K562 (cell line): ENCODE results near the gene ARHGAP35. TPM values are rescaled to one million over a fixed set of nuclear protein-coding genes. Genes with fewer than 3 reads are reported as not detected.
"Not testable (repeated sequence)": the region's sequence is repeated elsewhere in the genome, so short reads cannot be mapped to it uniquely, and the experiment has no call there.

Source experiments
- ATAC-seq: fragments of 200-7000 bp; cut with Tn5 transposase; 3 replicates; pipeline ENCODE4 v1.9.1; 2020; ENCODE audit warnings: moderate library complexity
- BruUV-seq: library from RNA; stranded (reverse); fragments of 400-500 nt; replicated peaks from 2 replicates; lab custom pipeline; 2021; lab: Mats Ljungman, UMichigan
- CTCF ChIA-PET: fragments of 300-600 bp; formaldehyde crosslinking; extraction: SDS; loops from one replicate; lab custom pipeline; 2021; ENCODE audit warnings: low intra/inter-chr PET ratio; lab: Yijun Ruan, JAX
- POLR2A ChIA-PET: fragments of 300-600, 350-650 bp; sonication (Branson Sonifier 250); formaldehyde crosslinking; extraction: SDS; loops from one replicate; lab custom pipeline; 2021; ENCODE audit warnings: antibody characterized with exemption, inconsistent platforms; lab: Yijun Ruan, JAX
- DNase-seq, 4 experiments: peaks; one replicate each; pipeline versions ENCODE4 v3.0.0 to v3.0.0-alpha.2; 2011 to 2018; ENCODE audit warnings: low spot score in 3 of 4, mixed read lengths in 3 of 4; ENCODE audit errors: extremely low read depth in 1 of 4
- FAIRE-seq: peaks from 2 replicates; lab custom pipeline; 2011; peaks lifted over from hg19 to GRCh38; lab: Jason Lieb, UNC
- H2AFZ ChIP-seq: 2 replicates; pipeline ENCODE4 v1.6.0; 2011; ENCODE audit warnings: low read depth, low read length, control low read depth, inconsistent platforms
- H3K27ac ChIP-seq: fragments of 200-600 bp; 3 replicates; pipeline ENCODE4 v1.8.0; 2011; ENCODE audit warnings: low read depth, mild to moderate bottlenecking, control low read depth, inconsistent platforms, low read length, moderate library complexity, mixed read lengths; ENCODE audit errors: extremely low read depth
- H3K27me3 ChIP-seq, 2 experiments: fragments of 300-600 bp in 1 of 2; 2 replicates in 1 of 2; 3 replicates in 1 of 2; pipeline versions ENCODE4 v1.6.0 to v1.8.0; 2011; ENCODE audit warnings: inconsistent platforms in 2 of 2, low read length in 2 of 2, mild to moderate bottlenecking in 1 of 2, mixed read lengths in 1 of 2, moderate library complexity in 1 of 2; ENCODE audit not compliant: control insufficient read depth in 2 of 2, insufficient read depth in 2 of 2
- H3K36me3 ChIP-seq: fragments of 300-600 bp; 3 replicates; pipeline ENCODE4 v1.8.0; 2011; ENCODE audit warnings: mild to moderate bottlenecking, low read length, inconsistent platforms; ENCODE audit not compliant: control insufficient read depth, insufficient read depth
- H3K4me1 ChIP-seq, 2 experiments: fragments of 200-600 bp in 1 of 2; replicated peaks in 1 of 2; 2 replicates in 1 of 2; 3 replicates in 1 of 2; pipeline versions ENCODE4 v1.5.1 to v1.8.0; 2011; ENCODE audit warnings: inconsistent platforms in 2 of 2, low read length in 2 of 2, mild to moderate bottlenecking in 1 of 2, mixed read lengths in 1 of 2, moderate library complexity in 1 of 2; ENCODE audit not compliant: control insufficient read depth in 2 of 2, insufficient read depth in 2 of 2
- H3K4me2 ChIP-seq: 2 replicates; pipeline ENCODE4 v1.6.1; 2011; ENCODE audit warnings: low read length, control low read depth, inconsistent platforms, mixed read lengths; ENCODE audit not compliant: insufficient read depth
- H3K4me3 ChIP-seq: fragments of 200-600 bp; sonication (generic), shearing (Covaris generic); 2 replicates; pipeline ENCODE4 v1.5.1; 2016; ENCODE audit warnings: control low read depth, inconsistent platforms
- H3K79me2 ChIP-seq: fragments of 200-600 bp; 3 replicates; pipeline ENCODE4 v1.8.0; 2011; ENCODE audit warnings: low read length, inconsistent platforms; ENCODE audit not compliant: control insufficient read depth, insufficient read depth
- H3K9ac ChIP-seq, 2 experiments: 2 replicates each; pipeline versions ENCODE4 v1.6.0 to v1.6.1; 2011; ENCODE audit warnings: low read depth in 2 of 2, low read length in 2 of 2, control low read depth in 1 of 2, inconsistent platforms in 1 of 2, mild to moderate bottlenecking in 1 of 2, mixed read lengths in 1 of 2; ENCODE audit not compliant: insufficient read depth in 1 of 2
- H3K9me1 ChIP-seq: one replicate; pipeline ENCODE4 v1.6.0; 2011; ENCODE audit warnings: inconsistent platforms, mild to moderate bottlenecking, low read length, moderate library complexity; ENCODE audit not compliant: control insufficient read depth, insufficient read depth
- H3K9me3 ChIP-seq: replicated peaks from 2 replicates; pipeline ENCODE4 v1.5.1; 2011; ENCODE audit warnings: low read depth, low read length, inconsistent platforms; ENCODE audit not compliant: control insufficient read depth, insufficient read depth
- H4K20me1 ChIP-seq: replicated peaks from 2 replicates; pipeline ENCODE4 v1.6.1; 2011; ENCODE audit warnings: low read length, inconsistent platforms, mixed read lengths; ENCODE audit not compliant: control insufficient read depth, insufficient read depth
- HES1 ChIP-seq: fragments of 450-650 bp; IDR thresholded peaks from 2 replicates; pipeline ENCODE4 v1.6.1; 2016; ENCODE audit warnings: low read depth, mild to moderate bottlenecking, moderate library complexity
- JUN ChIP-seq, 2 experiments: sonication (generic) in 1 of 2; formaldehyde crosslinking in 1 of 2; IDR thresholded peaks; 2 replicates each; pipeline versions ENCODE4 v1.6.1 to v1.8.0; 2012 to 2022; ENCODE audit warnings: borderline replicate concordance in 2 of 2, mild to moderate bottlenecking in 2 of 2, improper control_type of control experiment in 1 of 2, low read depth in 1 of 2, low read length in 1 of 2, missing genetic modification reagents in 1 of 2
- KLF16 ChIP-seq: IDR thresholded peaks from 2 replicates; pipeline ENCODE4 v1.6.1; 2016; ENCODE audit warnings: antibody characterized with exemption
- NR2C2 ChIP-seq, 2 experiments: fragments of 200-800 bp in 1 of 2; sonication (Bioruptor generic) in 1 of 2; sonication (generic) in 1 of 2; formaldehyde crosslinking in 1 of 2; IDR thresholded peaks; 2 replicates each; pipeline versions ENCODE4 v1.6.1 to v1.8.0; 2016 to 2022; ENCODE audit warnings: mild to moderate bottlenecking in 1 of 2, missing compliant biosample characterization in 1 of 2, missing genetic modification characterization in 1 of 2, missing genetic modification reagents in 1 of 2
- POLR2AphosphoS2 ChIP-seq: IDR thresholded peaks from 2 replicates; pipeline ENCODE4 v1.6.1; 2012; ENCODE audit warnings: low read length, improper control_type of control experiment
- SNRNP70 ChIP-seq: fragments of 200-400 bp; formaldehyde crosslinking; optimal IDR thresholded peaks from 2 replicates; pipeline ENCODE3; 2017; ENCODE audit warnings: low read depth, low read length
- ZNF778 ChIP-seq: fragments of 450-650 bp; formaldehyde crosslinking; IDR thresholded peaks from 2 replicates; pipeline ENCODE4 v1.4.0; 2020; ENCODE audit warnings: mild to moderate bottlenecking, moderate library complexity
- WGBS: fragments of 100-300 bp; shearing (Covaris generic); methylation state at CpG from one replicate; pipeline ENCODE4 v1.1.6; 2016; ENCODE audit warnings: low coverage, mixed read lengths; ENCODE audit not compliant: insufficient coverage; ENCODE audit errors: missing lambda C conversion rate; 5-methylcytosine and 5-hydroxymethylcytosine counted together
- in situ Hi-C: fragments of 300-500 bp; cut with MboI; formaldehyde crosslinking; loops from 4 replicates; pipeline ENCODE4 v1.15.0; 2018; ENCODE audit warnings: inconsistent platforms, mixed read lengths
- intact Hi-C: fragments of 100-400 bp; cut with micrococcal nuclease; formaldehyde crosslinking; loops from 2 replicates; pipeline ENCODE4 v1.14.2; 2022
- polyA plus RNA-seq, 8 experiments: library from polyadenylated mRNA; depleted of rRNA in 4 of 8; stranded (reverse) in 5 of 8; unstranded in 3 of 8; fragments of >200 nt; fragmentation: Nextera tagmentation in 2 of 8; fragmentation: Illumina TruSeq in 1 of 8; extraction: Ambion mirVana in 2 of 8; extraction: Trizol in 1 of 8; gene quantifications; 2 replicates each; pipeline versions ENCODE4 v1.2.1 to v1.2.3, GENCODE V29; 2011 to 2014; ENCODE audit warnings: inconsistent platforms in 1 of 8, missing spikeins in 1 of 8
- total RNA-seq, 7 experiments: library from RNA; depleted of rRNA in 6 of 7; stranded (reverse); fragments of >200 nt in 6 of 7; fragmentation: Illumina TruSeq in 2 of 7; extraction: Trizol in 2 of 7; gene quantifications; 2 replicates each; pipeline versions ENCODE4 v1.2.1 to v1.2.3, GENCODE V29; 2011 to 2021; ENCODE audit warnings: low replicate concordance in 1 of 7
- TF ChIP-seq, protein P1 (sequence below): IDR thresholded peaks from 3 replicates; pipeline ENCODE4 v1.6.1; 2011; ENCODE audit warnings: borderline replicate concordance, mild to moderate bottlenecking; ENCODE audit not compliant: insufficient read length, insufficient read depth
- TF ChIP-seq, protein P2 (sequence below): fragments of 450-650 bp; IDR thresholded peaks from 2 replicates; pipeline ENCODE4 v1.7.1; 2018; ENCODE audit warnings: mild to moderate bottlenecking, low read depth; ENCODE audit not compliant: partially characterized antibody

The ARHGAP35 gene
- total and polyA plus RNA-seq, 9 of the 15 experiments (the other 6 are each of a cell fraction or from before 2014, with no cell fraction given) = 0.27 to 26.4 (median 10.2) TPM

- WGBS = 77% methylated on average over 4 of the region's 4 CpGs
These were observed 22.0 kb downstream of the ARHGAP35 start for GRCh38 chr19:46882751-46883150.

GRCh38 chr19:46885411-46885810 lies 24.6 kb downstream of the ARHGAP35 start:
- Histone ChIP-seq H3K9me1 (no peaks in the 10 kb centered on the region), H3K4me3 (no peak overlapping the region), H3K27me3 (no peaks in the 10 kb centered on the region), H3K4me1 (peaks cover 0 to 5% of the 10 kb centered on the region in 2 experiments; a peak in 2 of 5 replicates), H3K9me3 (no peaks in the 10 kb centered on the region), H3K36me3 (no peaks in the 10 kb centered on the region; the same call in 2 of the 3 replicates), H3K27ac (no peak overlapping the region), H2AFZ (no peak overlapping the region), H3K79me2 (peaks cover 34% of the 10 kb centered on the region), H4K20me1 (no peaks in the 10 kb centered on the region), H3K9ac (no peak overlapping the region), H3K4me2 (no peak overlapping the region)
- FAIRE-seq = no peak
- intact Hi-C loops (no loop called here), in situ Hi-C loops (no loop called here)
- BruUV-seq = no TSS peak
- DNase-seq = no peak
- POLR2A ChIA-PET = interaction anchor here (0.9 to 2.3 kb wide), 4 partner anchors 11 to 18 kb away, joined by 3 to 8 read pairs (median 4); no protein-coding TSS in a partner anchor
- 73% methylated on average over 2 of the region's 2 CpGs for WGBS
- CTCF ChIA-PET = interaction anchor here (0.6 to 0.7 kb wide), 2 partner anchors 14 to 534 kb away, joined by 3 read pairs; partner anchors contain the start of gene MEIS3
- ATAC-seq = no peak
- no peak for TF ChIP-seq POLR2AphosphoS2
- TF ChIP-seq NR2C2 (CRISPR knock-in tag; IDR thresholded peaks at IDR 0.05) = no peak
- no peak for TF ChIP-seq NR2C2 (tag; IDR thresholded peaks at IDR 0.05)
- TF ChIP-seq HES1 = no peak
- TF ChIP-seq KLF16 = no peak
- TF ChIP-seq, protein P1, sequence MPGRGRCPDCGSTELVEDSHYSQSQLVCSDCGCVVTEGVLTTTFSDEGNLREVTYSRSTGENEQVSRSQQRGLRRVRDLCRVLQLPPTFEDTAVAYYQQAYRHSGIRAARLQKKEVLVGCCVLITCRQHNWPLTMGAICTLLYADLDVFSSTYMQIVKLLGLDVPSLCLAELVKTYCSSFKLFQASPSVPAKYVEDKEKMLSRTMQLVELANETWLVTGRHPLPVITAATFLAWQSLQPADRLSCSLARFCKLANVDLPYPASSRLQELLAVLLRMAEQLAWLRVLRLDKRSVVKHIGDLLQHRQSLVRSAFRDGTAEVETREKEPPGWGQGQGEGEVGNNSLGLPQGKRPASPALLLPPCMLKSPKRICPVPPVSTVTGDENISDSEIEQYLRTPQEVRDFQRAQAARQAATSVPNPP = no peak
- TF ChIP-seq SNRNP70 = no peak
- no peak for TF ChIP-seq ZNF778 (CRISPR knock-in tag)
- TF ChIP-seq JUN (IDR thresholded peaks at IDR 0.05; ENCODE audit: borderline replicate concordance, low read depth, low read length) = no peak
- no peak for TF ChIP-seq JUN (CRISPR knock-in tag; IDR thresholded peaks at IDR 0.05; ENCODE audit: borderline replicate concordance)
- TF ChIP-seq, protein P2, sequence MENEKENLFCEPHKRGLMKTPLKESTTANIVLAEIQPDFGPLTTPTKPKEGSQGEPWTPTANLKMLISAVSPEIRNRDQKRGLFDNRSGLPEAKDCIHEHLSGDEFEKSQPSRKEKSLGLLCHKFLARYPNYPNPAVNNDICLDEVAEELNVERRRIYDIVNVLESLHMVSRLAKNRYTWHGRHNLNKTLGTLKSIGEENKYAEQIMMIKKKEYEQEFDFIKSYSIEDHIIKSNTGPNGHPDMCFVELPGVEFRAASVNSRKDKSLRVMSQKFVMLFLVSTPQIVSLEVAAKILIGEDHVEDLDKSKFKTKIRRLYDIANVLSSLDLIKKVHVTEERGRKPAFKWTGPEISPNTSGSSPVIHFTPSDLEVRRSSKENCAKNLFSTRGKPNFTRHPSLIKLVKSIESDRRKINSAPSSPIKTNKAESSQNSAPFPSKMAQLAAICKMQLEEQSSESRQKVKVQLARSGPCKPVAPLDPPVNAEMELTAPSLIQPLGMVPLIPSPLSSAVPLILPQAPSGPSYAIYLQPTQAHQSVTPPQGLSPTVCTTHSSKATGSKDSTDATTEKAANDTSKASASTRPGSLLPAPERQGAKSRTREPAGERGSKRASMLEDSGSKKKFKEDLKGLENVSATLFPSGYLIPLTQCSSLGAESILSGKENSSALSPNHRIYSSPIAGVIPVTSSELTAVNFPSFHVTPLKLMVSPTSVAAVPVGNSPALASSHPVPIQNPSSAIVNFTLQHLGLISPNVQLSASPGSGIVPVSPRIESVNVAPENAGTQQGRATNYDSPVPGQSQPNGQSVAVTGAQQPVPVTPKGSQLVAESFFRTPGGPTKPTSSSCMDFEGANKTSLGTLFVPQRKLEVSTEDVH = no peak

More at GRCh38 chr19:46882751-46883150, 22.0 kb downstream of the ARHGAP35 start:
- FAIRE-seq, H3K27ac ChIP-seq, DNase-seq, H3K4me1 ChIP-seq, H3K4me3 ChIP-seq, intact Hi-C loops, in situ Hi-C loops, H3K9me1 ChIP-seq, H4K20me1 ChIP-seq, H3K27me3 ChIP-seq, H3K9ac ChIP-seq, CTCF ChIA-PET, H3K36me3 ChIP-seq, H3K4me2 ChIP-seq, BruUV-seq, H3K9me3 ChIP-seq, ATAC-seq, H2AFZ ChIP-seq: not testable (repeated sequence)
- POLR2A ChIA-PET = interaction anchor here (0.5 to 1.0 kb wide), 2 partner anchors 33 to 248 kb away, joined by 3 read pairs; no protein-coding TSS in a partner anchor
- H3K79me2 ChIP-seq = peaks cover 38% of the 10 kb centered on the region
